GM19193 (cell line): ENCODE measurements around the gene NKAP.

Experiments
- POLR2A ChIP-seq: IDR thresholded peaks from 4 replicates; pipeline ENCODE4 v1.6.1; 2011; ENCODE audit not compliant: insufficient read depth, insufficient read length; ENCODE audit errors: extremely low read depth

NKAP gene

DNA sequence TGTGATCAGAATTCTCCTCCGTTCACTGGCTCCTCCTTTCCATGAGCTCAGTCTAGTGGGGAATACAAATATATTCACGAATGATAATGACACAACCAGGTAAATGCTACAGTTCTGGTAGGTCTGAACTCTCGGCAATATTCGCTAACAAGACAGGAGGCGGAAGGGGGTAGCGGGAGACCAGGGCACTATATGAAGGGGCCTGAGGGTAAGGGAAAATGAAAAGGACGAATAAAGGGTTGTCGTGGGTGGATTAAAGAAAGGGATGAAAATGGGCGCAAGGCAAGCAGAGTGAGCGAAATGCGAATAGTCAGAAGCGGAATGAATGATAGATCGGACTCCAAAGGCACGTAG, 743 bp downstream of the NKAP start:
- TF ChIP-seq POLR2A, result no peak

DNA sequence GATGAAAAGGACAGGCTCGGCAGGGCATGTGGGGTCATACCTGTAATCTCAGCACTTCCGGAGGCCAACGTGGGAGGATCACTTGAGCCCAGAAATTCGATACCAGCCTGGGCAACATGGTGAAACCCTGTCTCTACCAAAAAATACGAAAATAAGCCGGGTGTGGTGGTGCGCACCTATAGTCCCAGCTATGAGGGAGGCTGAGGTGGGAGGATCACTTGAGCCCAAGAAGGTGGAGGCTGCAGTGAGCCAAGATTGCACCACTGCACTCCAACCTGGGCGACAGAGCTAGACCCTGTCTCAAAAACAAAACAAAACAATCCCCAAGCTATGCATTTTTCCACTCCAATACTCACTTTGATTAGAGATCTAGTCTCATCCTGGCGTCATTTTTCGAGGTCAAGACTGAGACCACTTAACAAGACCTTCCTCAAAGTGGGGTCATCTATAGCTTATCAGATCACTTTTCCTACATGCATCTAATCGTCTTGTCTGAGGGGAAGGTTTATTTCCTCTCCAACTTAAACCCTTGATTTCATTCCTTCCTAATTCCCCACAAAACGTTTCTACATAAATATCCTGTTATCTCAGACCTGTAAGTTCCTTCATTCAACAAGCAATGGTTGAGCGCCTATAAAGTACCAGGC, 1.3 kb downstream of the NKAP start:
- no peak for TF ChIP-seq POLR2A

GRCh38 chrX:119941336-119941735, 2.2 kb downstream of the NKAP start:
- TF ChIP-seq POLR2A, result no peak

- no peak for TF ChIP-seq POLR2A
Observed at GRCh38 chrX:119935215-119935874, 8.2 kb downstream of the NKAP start.

- TF ChIP-seq POLR2A, result no peak
Observed at GRCh38 chrX:119919835-119920585, 23.5 kb downstream of the NKAP start.

- TF ChIP-seq POLR2A, result no peak
Observed at GRCh38 chrX:119917877-119918276, 25.7 kb downstream of the NKAP start.

DNA sequence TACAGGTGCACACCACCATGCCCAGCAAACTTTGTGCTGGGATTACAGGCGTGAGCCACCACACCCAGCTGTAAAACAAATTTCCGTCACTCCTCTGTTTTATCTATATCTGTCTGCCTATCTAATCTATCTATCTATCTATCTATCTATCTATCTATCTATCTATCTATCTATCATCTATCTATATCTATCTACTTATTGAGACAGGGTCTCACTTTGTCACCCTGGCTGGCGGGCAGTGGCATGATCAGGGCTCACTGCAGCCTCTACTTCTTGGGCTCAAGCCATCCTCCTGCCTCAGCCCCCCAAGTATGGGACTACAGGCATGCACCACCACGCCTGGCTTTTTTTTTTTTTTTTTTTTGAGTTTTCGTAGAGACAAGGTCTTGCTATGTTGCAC, 27.2 kb downstream of the NKAP start:
- no peak for TF ChIP-seq POLR2A

GRCh38 chrX:119900976-119901375, 42.6 kb downstream of the NKAP start:
- TF ChIP-seq POLR2A, result no peak

GRCh38 chrX:119899125-119899524, 44.4 kb downstream of the NKAP start:
- TF ChIP-seq POLR2A, result no peak

DNA sequence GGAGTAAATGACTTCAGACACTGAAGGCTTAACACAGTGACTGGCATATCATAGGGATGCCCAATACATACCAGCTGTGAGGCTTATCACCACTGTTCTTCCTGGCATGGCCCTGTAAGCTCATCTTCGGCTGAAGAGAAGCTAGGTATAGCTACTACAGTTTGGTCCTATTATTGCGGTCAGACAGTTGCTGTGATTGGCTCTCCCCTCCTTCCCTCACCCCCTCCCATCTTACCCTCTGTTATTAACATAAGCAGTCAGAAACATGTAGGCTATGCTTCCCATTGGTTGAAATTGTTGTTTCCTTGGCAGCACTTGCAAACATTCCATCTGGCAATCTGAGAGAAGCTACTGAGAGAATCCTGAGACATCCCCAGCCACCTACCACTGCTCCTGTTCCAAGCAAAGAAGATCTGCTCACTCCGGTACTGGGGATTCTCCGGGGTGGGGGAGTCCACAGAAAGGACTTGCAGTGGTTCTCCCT, 47.7 kb downstream of the NKAP start, which contains the start of gene AKAP14:
Gene AKAP14, plus strand, starts transcription at position 51 of the 484 bp plus-strand sequence. CDS start 7,331 bp downstream, outside the sequence.
- TF ChIP-seq POLR2A, result no peak

DNA sequence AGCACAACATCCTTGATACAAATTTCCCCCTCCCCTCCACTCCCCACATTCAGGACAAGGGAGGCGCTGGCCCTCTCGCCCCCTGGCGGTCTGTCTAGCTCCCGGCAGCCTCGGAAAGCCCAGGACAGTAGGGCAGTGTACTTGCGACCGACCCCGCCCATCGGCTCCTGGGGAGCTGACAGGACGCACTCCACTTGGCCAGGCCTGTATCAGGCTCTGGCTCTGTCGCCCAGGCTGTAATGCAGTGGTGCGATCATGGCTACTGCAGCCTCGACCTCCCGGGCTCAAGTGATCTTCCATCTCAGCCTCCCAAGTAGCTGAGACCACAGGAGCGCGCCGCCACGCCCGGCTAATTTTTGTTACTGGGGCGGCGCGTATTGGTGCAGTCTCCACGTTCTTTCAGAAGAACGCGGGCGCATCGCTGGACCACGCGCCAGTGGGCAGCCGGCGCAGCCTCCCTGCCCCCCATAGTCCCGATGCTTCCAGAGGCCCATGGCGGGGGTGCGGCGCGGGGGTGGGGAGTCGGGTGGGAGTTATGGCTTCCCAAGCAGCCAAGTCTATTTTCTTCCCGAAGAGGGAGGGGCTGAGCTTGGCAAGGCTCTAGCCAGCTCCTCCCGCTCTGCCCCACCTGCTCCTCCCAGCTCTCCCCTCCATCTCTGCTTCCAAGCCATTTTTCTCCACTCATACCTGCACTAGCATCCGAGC, 55.7 kb downstream of the NKAP start:
- no peak for TF ChIP-seq POLR2A

- no peak for TF ChIP-seq POLR2A
Observed at GRCh38 chrX:119885554-119886428, 57.8 kb downstream of the NKAP start.

- no peak for TF ChIP-seq POLR2A
Observed at GRCh38 chrX:119880552-119881437, 62.8 kb downstream of the NKAP start.
